ENCODE data around the gene FYB1. TPM values are rescaled to one million over a fixed set of nuclear protein-coding genes. Genes with fewer than 3 reads are reported as not detected.
A peak's percentile ranks its signal among the peaks of the same experiment; 100 is the strongest.

Gene FYB1
- total RNA-seq, 2 experiments from 2014 or later, result 82.8 to 83.0 TPM

GRCh38 chr5:39173069-39173468, 46.3 kb downstream of the FYB1 start:
- Mint-ChIP-seq H3K36me3 (ENCODE audit: low read depth) (peaks cover 57% of the 10 kb centered on the region), H3K9me3 (peaks cover 21% of the 10 kb centered on the region), H3K4me1 (ENCODE audit: low read depth) (peaks cover 92% of the 10 kb centered on the region), H3K27ac (peak overlapping the region; percentile 89), H3K4me3 (no peak overlapping the region), H3K27me3 (no peaks in the 10 kb centered on the region)
- ChIA-PET CTCF (interaction anchor here (1.2 to 3.6 kb wide), 2 partner anchors 10 to 45 kb away, joined by 5 to 10 read pairs; no protein-coding TSS in a partner anchor), POLR2A (interaction anchor here (0.9 to 15.6 kb wide), 3 partner anchors 9 to 44 kb away, joined by 3 to 202 read pairs (median 5); no protein-coding TSS in a partner anchor)
- intact Hi-C loops (cut with micrococcal nuclease), result no loop called here
- DNase-seq (no peak), ATAC-seq (no peak)
- TF ChIP-seq CTCF (IDR thresholded peaks at IDR 0.05), result no peak

- H3K27me3 Mint-ChIP-seq, result no peaks in the 10 kb centered on the region
- peaks cover 92% of the 10 kb centered on the region for H3K4me1 Mint-ChIP-seq (ENCODE audit: low read depth)
- ChIA-PET POLR2A (interaction anchor here (0.9 to 15.6 kb wide), 3 partner anchors 8 to 44 kb away, joined by 3 to 202 read pairs (median 5); no protein-coding TSS in a partner anchor), CTCF (interaction anchor here (1.0 to 3.6 kb wide), 3 partner anchors 11 to 45 kb away, joined by 3 to 10 read pairs (median 5); no protein-coding TSS in a partner anchor)
- intact Hi-C loops (cut with micrococcal nuclease), result no loop called here
- ATAC-seq (no peak), DNase-seq (no peak)
- peak overlapping the region; percentile 89 for H3K27ac Mint-ChIP-seq
- H3K36me3 Mint-ChIP-seq (ENCODE audit: low read depth), result peaks cover 57% of the 10 kb centered on the region
- TF ChIP-seq CTCF (IDR thresholded peaks at IDR 0.05), result no peak
- H3K9me3 Mint-ChIP-seq, result peaks cover 21% of the 10 kb centered on the region
- H3K4me3 Mint-ChIP-seq, result no peak overlapping the region
Observed at GRCh38 chr5:39172593-39172992, 46.8 kb downstream of the FYB1 start.

- Mint-ChIP-seq H3K4me3 (no peak overlapping the region), H3K36me3 (ENCODE audit: low read depth) (peaks cover 57% of the 10 kb centered on the region), H3K27ac (peak overlapping the region; percentile 60), H3K27me3 (no peaks in the 10 kb centered on the region), H3K4me1 (ENCODE audit: low read depth) (peaks cover 91% of the 10 kb centered on the region), H3K9me3 (peaks cover 21% of the 10 kb centered on the region)
- no peak for DNase-seq
- intact Hi-C loops (cut with micrococcal nuclease), result no loop called here
- TF ChIP-seq CTCF (IDR thresholded peaks at IDR 0.05), result no peak
- POLR2A ChIA-PET, result interaction anchor here (0.6 to 15.6 kb wide), 4 partner anchors 12 to 1660 kb away, joined by 3 to 202 read pairs (median 6); no protein-coding TSS in a partner anchor
- CTCF ChIA-PET, result interaction anchor here (1.0 to 3.6 kb wide), 5 partner anchors 12 to 61 kb away, joined by 3 to 10 read pairs (median 3); no protein-coding TSS in a partner anchor
- no peak for ATAC-seq
Observed at GRCh38 chr5:39171647-39172046, 47.7 kb downstream of the FYB1 start.

DNA sequence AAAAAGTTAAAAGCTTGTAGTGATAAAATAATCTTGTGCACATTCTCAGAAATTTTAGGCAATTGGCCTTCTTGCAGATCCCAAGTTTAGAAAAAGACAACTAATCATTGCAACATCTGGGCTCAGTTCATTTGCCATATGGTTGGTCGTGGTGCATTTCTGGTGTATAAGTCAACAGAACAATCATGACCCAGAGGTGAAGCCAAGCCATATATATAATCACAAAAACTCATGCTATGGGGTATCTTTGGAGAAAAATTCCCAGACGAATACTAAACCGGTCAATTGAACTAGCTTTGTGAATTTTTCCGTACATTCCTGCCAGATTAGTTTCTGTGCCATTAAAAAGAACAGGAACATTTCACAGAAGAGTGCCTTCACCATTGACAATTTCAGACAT, 50.3 kb downstream of the FYB1 start:
- Mint-ChIP-seq H3K4me3 (no peak overlapping the region), H3K27ac (peak overlapping the region; percentile 91), H3K9me3 (peaks cover 26% of the 10 kb centered on the region), H3K4me1 (ENCODE audit: low read depth) (peaks cover 91% of the 10 kb centered on the region), H3K36me3 (ENCODE audit: low read depth) (peaks cover 66% of the 10 kb centered on the region), H3K27me3 (no peaks in the 10 kb centered on the region)
- intact Hi-C loops (cut with micrococcal nuclease), result no loop called here
- ATAC-seq, result no peak
- CTCF ChIA-PET, result interaction anchor here (1.5 to 2.2 kb wide), 4 partner anchors 11 to 48 kb away, joined by 3 to 9 read pairs (median 6); no protein-coding TSS in a partner anchor
- TF ChIP-seq CTCF (IDR thresholded peaks at IDR 0.05), result no peak
- POLR2A ChIA-PET, result interaction anchor here (0.6 to 15.6 kb wide), 2 partner anchors 25 to 63 kb away, joined by 3 to 202 read pairs; no protein-coding TSS in a partner anchor
- DNase-seq, result no peak

DNA sequence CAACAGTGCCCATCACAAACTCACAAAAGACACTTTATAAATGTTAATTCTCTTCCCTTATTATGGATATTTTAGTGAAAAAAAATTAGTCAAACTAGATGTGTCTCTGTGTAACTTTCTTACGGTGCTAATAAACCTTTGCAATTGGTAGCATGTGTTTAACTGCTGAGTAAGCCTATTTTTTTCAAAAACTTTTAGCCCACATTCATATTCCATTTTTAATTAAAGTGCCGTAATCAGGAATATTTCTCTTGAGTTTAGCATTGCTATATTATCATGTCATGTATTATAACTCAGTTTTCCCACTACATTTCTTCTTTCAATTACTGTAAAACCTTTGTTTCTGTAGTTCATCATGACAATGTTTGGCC, 51.4 kb downstream of the FYB1 start:
- intact Hi-C loops (cut with micrococcal nuclease), result no loop called here
- peaks cover 91% of the 10 kb centered on the region for H3K4me1 Mint-ChIP-seq (ENCODE audit: low read depth)
- ATAC-seq (no peak), DNase-seq (no peak)
- ChIA-PET POLR2A (no interaction called here), CTCF (no interaction called here)
- peaks cover 54% of the 10 kb centered on the region for H3K36me3 Mint-ChIP-seq (ENCODE audit: low read depth)
- no peaks in the 10 kb centered on the region for H3K27me3 Mint-ChIP-seq
- H3K27ac Mint-ChIP-seq, result peak overlapping the region; percentile 78
- peak overlapping the region; percentile 52 for H3K4me3 Mint-ChIP-seq
- peaks cover 16% of the 10 kb centered on the region for H3K9me3 Mint-ChIP-seq
- no peak for TF ChIP-seq CTCF (IDR thresholded peaks at IDR 0.05)

All from activated CD8-positive, alpha-beta T cell treated with anti-CD3 and anti-CD28 coated beads for 36 hours (primary cell).